ENCODE results near the gene GRM7.

DNA sequence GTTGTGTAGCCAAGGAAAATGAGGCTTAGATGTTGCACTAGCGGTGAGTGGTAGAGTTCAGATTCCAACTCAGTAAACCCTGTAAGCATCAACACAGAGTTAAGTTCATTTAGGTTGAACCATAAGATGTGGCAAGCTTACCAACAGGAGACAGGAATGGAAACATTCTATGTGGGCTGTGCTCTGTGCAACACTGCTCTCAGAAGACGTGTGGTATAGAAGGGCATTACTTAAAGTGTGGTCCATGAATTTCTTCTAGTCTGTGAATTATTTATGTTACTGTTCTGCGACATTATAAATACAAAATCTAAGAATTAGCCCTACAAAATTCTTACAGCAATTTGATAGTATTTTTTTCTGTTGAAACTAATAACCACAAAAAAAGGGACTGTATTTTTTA is 213.3 kb downstream of the GRM7 start:
- TF ChIP-seq GATA3 (IDR thresholded peaks at IDR 0.05; ENCODE audit: low read depth, low read length) (no peak), GATA2 (IDR thresholded peaks at IDR 0.05; ENCODE audit: low read depth, low read length) (no peak)

Measured in SH-SY5Y (cell line).